Mesothelial cell of epicardium (in vitro differentiated cells): ENCODE results near the gene FOXC2. TPM values are rescaled to one million over a fixed set of nuclear protein-coding genes. Genes with fewer than 3 reads are reported as not detected.

Source experiments
- DNase-seq, 2 experiments: peaks; one replicate each; pipeline ENCODE4 v3.0.0; 2021; ENCODE audit warnings: low spot score in 2 of 2; ENCODE audit not compliant: unreplicated experiment in 2 of 2
- H3K27ac Mint-ChIP-seq: 2 replicates; pipeline ENCODE4 v1.8.0; 2021; ENCODE audit warnings: mixed read lengths
- H3K27me3 Mint-ChIP-seq: 2 replicates; pipeline ENCODE4 v1.8.0; 2021; ENCODE audit warnings: low read depth, mixed read lengths
- H3K36me3 Mint-ChIP-seq: 2 replicates; pipeline ENCODE4 v1.8.0; 2021; ENCODE audit warnings: mixed read lengths
- H3K4me1 Mint-ChIP-seq: 2 replicates; pipeline ENCODE4 v1.8.0; 2021; ENCODE audit warnings: mixed read lengths
- H3K4me3 Mint-ChIP-seq: 2 replicates; pipeline ENCODE4 v1.8.0; 2021; ENCODE audit warnings: mild to moderate bottlenecking, moderate library complexity, mixed read lengths
- H3K9me3 Mint-ChIP-seq: 2 replicates; pipeline ENCODE4 v1.8.0; 2021; ENCODE audit warnings: mixed read lengths
- CTCF ChIP-seq: fragments of 200-600 bp; sonication (generic); IDR thresholded peaks from one replicate; pipeline ENCODE4 v1.5.0; 2021; ENCODE audit warnings: antibody characterized with exemption; ENCODE audit not compliant: unreplicated experiment
- total RNA-seq: library from RNA; stranded (reverse); gene quantifications from 3 replicates; pipeline ENCODE4 v1.2.1, GENCODE V29; 2021

The FOXC2 gene
- total RNA-seq, 1 donor from 2014 or later = 12.3 TPM

- peaks cover 71% of the 10 kb centered on the region for H3K27me3 Mint-ChIP-seq
- H3K4me1 Mint-ChIP-seq = peaks cover 40% of the 10 kb centered on the region
- no peak for TF ChIP-seq CTCF
- no peak overlapping the region for H3K27ac Mint-ChIP-seq
- no peaks in the 10 kb centered on the region for H3K9me3 Mint-ChIP-seq
- no peaks in the 10 kb centered on the region for H3K36me3 Mint-ChIP-seq
- DNase-seq = no peak
- no peak overlapping the region for H3K4me3 Mint-ChIP-seq
Observed at GRCh38 chr16:86580791-86581170, 14.2 kb downstream of the FOXC2 start.

GRCh38 chr16:86581458-86581857, 14.8 kb downstream of the FOXC2 start:
- Mint-ChIP-seq H3K36me3 (no peaks in the 10 kb centered on the region), H3K9me3 (no peaks in the 10 kb centered on the region), H3K27ac (no peak overlapping the region), H3K4me1 (peaks cover 36% of the 10 kb centered on the region), H3K27me3 (peaks cover 66% of the 10 kb centered on the region), H3K4me3 (no peak overlapping the region)
- TF ChIP-seq CTCF = no peak
- DNase-seq = no peak

GRCh38 chr16:86584071-86584685, 17.5 kb downstream of the FOXC2 start:
- no peak for TF ChIP-seq CTCF
- Mint-ChIP-seq H3K27ac (no peak overlapping the region), H3K4me1 (peaks cover 16% of the 10 kb centered on the region), H3K36me3 (no peaks in the 10 kb centered on the region), H3K4me3 (no peak overlapping the region), H3K9me3 (no peaks in the 10 kb centered on the region), H3K27me3 (peaks cover 44% of the 10 kb centered on the region)
- DNase-seq = no peak

GRCh38 chr16:86584726-86585721, 18.4 kb downstream of the FOXC2 start:
- H3K36me3 Mint-ChIP-seq = no peaks in the 10 kb centered on the region
- H3K4me3 Mint-ChIP-seq = no peak overlapping the region
- no peaks in the 10 kb centered on the region for H3K9me3 Mint-ChIP-seq
- H3K27ac Mint-ChIP-seq = no peak overlapping the region
- H3K4me1 Mint-ChIP-seq = peaks cover 12% of the 10 kb centered on the region
- H3K27me3 Mint-ChIP-seq = peaks cover 37% of the 10 kb centered on the region
- TF ChIP-seq CTCF = no peak
- DNase-seq = no peak

GRCh38 chr16:86585821-86586611, 19.4 kb downstream of the FOXC2 start:
- no peak overlapping the region for H3K4me3 Mint-ChIP-seq

More at GRCh38 chr16:86585821-86586611, 19.4 kb downstream of the FOXC2 start:
- Mint-ChIP-seq H3K4me1 (peaks cover 6% of the 10 kb centered on the region), H3K9me3 (no peaks in the 10 kb centered on the region), H3K36me3 (no peaks in the 10 kb centered on the region), H3K27me3 (peaks cover 31% of the 10 kb centered on the region), H3K27ac (no peak overlapping the region)
- TF ChIP-seq CTCF = no peak
- no peak for DNase-seq
